Stimulated activated CD4-positive, alpha-beta T cell treated with anti-CD3 and anti-CD28 coated beads, TNF-alpha, amount 100 ng/mL, for 4 hours (primary cell): ENCODE measurements around the gene BACH2.
"Not testable (repeated sequence)": the region's sequence is repeated elsewhere in the genome, so short reads cannot be mapped to it uniquely, and the experiment has no call there.

Source experiments
- DNase-seq, 3 experiments: peaks; one replicate each; pipeline ENCODE4 v3.0.0-alpha.2; 2020; ENCODE audit warnings: low read depth in 3 of 3

Gene BACH2

GRCh38 chr6:89910001-89910901 lies 386.4 kb downstream of the BACH2 start:
- not testable (repeated sequence) for DNase-seq

- no peak for DNase-seq
Measured at GRCh38 chr6:89895276-89895874, 401.3 kb downstream of the BACH2 start.

GRCh38 chr6:89894169-89894568 lies 402.5 kb downstream of the BACH2 start, which contains the start of gene GJA10:
GJA10 (plus strand) TSS chr6:89894469; CDS start chr6:89894469, 0 bp downstream.
- DNase-seq: no peak

- not testable (repeated sequence) for DNase-seq
Measured at GRCh38 chr6:89892577-89892976, 404.1 kb downstream of the BACH2 start.

- DNase-seq: not testable (repeated sequence)
Measured at GRCh38 chr6:89890845-89891528, 405.7 kb downstream of the BACH2 start.

- DNase-seq: no peak
Measured at GRCh38 chr6:89888871-89889270, 407.8 kb downstream of the BACH2 start.

GRCh38 chr6:89888138-89888514 lies 408.5 kb downstream of the BACH2 start:
- no peak for DNase-seq

- no peak for DNase-seq
Measured at GRCh38 chr6:89887452-89888137, 409.0 kb downstream of the BACH2 start.

- DNase-seq: no peak
Measured at GRCh38 chr6:89886378-89887120, 410.1 kb downstream of the BACH2 start.
